Measurements from ENCODE around the gene C19orf53.
"Not testable (repeated sequence)": the region's sequence is repeated elsewhere in the genome, so short reads cannot be mapped to it uniquely, and the experiment has no call there.

C19orf53 gene

GRCh38 chr19:13774217-13775191 is at the start of gene C19orf53:
C19orf53 (plus strand) TSS chr19:13774456; CDS start chr19:13774478, 22 bp downstream.
- DNase-seq = peak; percentile 78

GRCh38 chr19:13726323-13726722 is 47.9 kb upstream of the C19orf53 start:
- DNase-seq = no peak

GRCh38 chr19:13727798-13728197 is 46.5 kb upstream of the C19orf53 start:
- DNase-seq = no peak

- no peak for DNase-seq
These were observed 44.4 kb upstream of the C19orf53 start for GRCh38 chr19:13729859-13730258.

- DNase-seq = peak; percentile 89
These were observed 42.9 kb upstream of the C19orf53 start for GRCh38 chr19:13731147-13731964.

GRCh38 chr19:13732337-13732736 is 41.9 kb upstream of the C19orf53 start:
- DNase-seq = no peak

GRCh38 chr19:13734751-13735150 is 39.5 kb upstream of the C19orf53 start:
- DNase-seq = no peak

GRCh38 chr19:13738073-13738472 is 36.2 kb upstream of the C19orf53 start:
- no peak for DNase-seq

- DNase-seq = no peak
These were observed 32.4 kb upstream of the C19orf53 start for GRCh38 chr19:13741893-13742292.

- no peak for DNase-seq
These were observed 31.5 kb upstream of the C19orf53 start for GRCh38 chr19:13742756-13743155.

GRCh38 chr19:13744174-13744573 is 30.1 kb upstream of the C19orf53 start:
- DNase-seq = no peak

- DNase-seq = no peak
These were observed 27.2 kb upstream of the C19orf53 start for GRCh38 chr19:13747098-13747453.

GRCh38 chr19:13748169-13748828 is 26.0 kb upstream of the C19orf53 start:
- no peak for DNase-seq

- no peak for DNase-seq
These were observed 22.8 kb upstream of the C19orf53 start for GRCh38 chr19:13751436-13751835.

GRCh38 chr19:13753622-13754021 is 20.6 kb upstream of the C19orf53 start:
- DNase-seq = not testable (repeated sequence)

GRCh38 chr19:13756210-13756609 is 18.0 kb upstream of the C19orf53 start:
- DNase-seq = no peak

- no peak for DNase-seq
These were observed 16.2 kb upstream of the C19orf53 start for GRCh38 chr19:13757805-13758772.

- no peak for DNase-seq
These were observed 15.5 kb upstream of the C19orf53 start for GRCh38 chr19:13758795-13759194.

- DNase-seq = no peak
These were observed 12.8 kb upstream of the C19orf53 start for GRCh38 chr19:13761423-13761822.

GRCh38 chr19:13762635-13763235 is 11.5 kb upstream of the C19orf53 start:
- DNase-seq = no peak

GRCh38 chr19:13763265-13763664 is 11.0 kb upstream of the C19orf53 start:
- no peak for DNase-seq

Data from activated CD4-positive, alpha-beta T cell treated with anti-CD3 and anti-CD28 coated beads for 1 hour (primary cell).